Stimulated activated naive CD4-positive, alpha-beta T cell treated with Interleukin-2 at 50 U/mL for 16 hours (primary cell): ENCODE data around the gene ALX4.
A peak's percentile ranks its signal among the peaks of the same experiment; 100 is the strongest.

ENCODE experiments used
- DNase-seq: peaks from one replicate; lab custom pipeline; 2025; lab: John Stamatoyannopoulos, UW

Gene ALX4

DNA sequence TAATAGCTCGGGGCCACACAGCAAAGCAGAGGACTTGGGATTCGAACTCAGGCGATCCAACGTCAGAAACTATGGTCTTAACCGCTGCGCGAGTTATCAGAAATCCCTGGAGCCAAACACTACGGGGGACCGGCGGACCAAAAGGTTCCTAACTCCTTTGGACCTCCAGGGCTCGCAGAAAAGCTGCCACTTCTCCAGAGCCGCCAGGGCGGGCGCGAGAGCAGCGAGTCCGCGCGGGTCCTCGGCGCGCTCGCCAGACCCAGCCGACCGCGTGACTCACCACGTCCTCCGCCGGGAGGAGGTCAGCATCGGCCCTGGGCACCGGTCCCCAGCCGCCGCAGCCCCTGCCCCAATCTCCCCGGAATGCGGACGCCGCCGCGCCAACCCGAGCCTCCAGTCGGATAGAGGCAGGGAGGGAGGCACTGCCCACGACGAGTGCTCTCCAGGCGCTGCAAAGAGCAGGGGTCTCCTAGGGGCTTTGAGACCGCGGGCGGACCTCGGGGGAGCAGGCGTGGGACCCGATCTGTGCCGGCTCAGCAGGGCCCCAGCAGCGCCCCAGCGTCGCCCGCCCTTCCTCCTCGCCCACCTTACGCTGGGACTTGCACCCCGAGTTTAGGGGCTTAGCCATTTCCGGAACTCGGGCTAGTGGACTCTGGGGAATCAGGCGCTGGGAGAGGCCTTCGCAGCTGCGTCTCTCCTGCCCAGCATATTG lies 6.2 kb upstream of the ALX4 start:
- DNase-seq = no peak

DNA sequence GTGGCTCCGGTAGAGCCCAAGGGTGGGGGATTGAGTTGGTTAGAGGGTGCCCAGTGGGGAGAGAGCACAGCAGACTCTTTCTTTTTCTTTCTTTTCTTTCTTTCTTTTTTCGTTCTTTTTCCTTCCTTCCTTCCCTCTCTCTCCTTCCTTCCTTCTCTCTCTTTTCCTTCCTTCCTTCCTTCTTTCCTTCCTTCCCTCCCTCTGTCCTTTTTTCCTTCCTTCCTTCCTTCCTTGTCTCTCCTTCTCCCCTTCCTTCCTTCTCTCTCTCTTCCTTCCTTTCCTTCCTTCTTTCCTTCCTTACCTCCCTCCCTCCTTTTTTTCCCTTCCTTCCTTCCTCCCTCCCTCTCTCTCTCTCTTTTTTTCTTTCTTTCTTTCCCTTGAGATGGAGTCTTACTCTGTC lies 4.8 kb upstream of the ALX4 start:
- DNase-seq = no peak

GRCh38 chr11:44313761-44314489 lies 4.0 kb upstream of the ALX4 start:
- DNase-seq = no peak

DNA sequence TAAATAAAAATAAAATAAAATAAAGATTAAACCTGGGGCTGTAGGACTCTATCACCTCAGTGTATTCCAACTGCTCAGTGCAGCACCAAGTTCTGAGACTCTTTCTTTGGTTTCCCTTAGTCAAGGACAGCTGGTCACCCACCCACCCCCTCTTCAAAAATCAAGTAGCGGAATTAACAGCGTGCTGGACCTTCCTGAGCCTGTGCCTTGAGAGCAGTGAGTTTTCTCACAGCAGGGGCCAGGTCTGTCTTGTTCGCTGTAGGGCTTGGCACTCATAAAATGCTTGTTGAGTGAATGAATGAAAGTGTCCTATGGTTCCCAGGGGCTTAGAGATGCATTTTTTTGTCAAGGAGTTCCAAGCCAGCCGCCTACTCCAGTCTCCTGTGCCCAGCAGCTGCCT lies 2.9 kb upstream of the ALX4 start:
- DNase-seq = no peak

DNA sequence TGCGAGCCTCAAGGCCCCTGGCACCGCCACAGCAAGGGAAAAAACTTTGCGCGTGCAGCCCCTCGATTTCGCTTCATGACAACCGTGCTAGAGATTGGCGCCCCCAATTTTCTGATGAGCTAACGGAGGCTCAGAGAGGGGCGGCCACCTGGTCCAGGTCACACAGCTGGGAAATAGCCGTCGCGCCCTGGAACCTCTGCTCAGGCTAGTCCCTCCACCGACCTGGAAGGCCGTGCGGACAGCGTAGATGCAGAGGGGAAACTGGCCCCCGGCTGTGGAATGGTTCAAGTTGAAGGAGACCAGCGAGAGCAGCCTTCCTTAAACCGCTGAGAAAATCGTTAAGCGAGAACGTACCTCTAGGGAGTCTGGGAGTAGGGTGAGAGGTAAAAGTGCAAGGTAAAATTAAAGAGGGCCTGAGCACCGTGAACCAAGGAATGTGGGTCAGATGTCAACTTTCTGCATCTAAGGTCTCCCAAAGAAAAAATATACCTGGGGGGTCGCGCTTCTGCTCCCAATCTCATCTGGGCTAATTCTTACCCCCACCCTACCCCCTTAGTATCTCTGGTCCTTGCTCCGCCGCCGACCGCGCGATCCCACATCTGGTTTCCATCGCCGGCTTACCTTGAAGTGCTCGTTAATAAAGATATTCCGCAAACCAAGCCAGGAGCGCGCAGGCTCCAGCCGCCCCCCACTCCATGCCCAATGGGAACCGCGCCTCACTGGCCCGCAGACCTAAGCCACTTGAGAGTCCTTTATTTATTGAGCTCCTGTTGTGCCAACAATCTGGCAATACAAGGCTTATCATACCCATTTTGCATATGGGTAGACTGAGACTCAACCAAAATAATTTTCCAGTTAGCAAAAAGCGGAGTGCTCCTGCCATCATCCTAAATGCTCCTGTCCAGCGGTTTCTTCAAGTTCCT lies 1.7 kb upstream of the ALX4 start:
- no peak for DNase-seq

DNA sequence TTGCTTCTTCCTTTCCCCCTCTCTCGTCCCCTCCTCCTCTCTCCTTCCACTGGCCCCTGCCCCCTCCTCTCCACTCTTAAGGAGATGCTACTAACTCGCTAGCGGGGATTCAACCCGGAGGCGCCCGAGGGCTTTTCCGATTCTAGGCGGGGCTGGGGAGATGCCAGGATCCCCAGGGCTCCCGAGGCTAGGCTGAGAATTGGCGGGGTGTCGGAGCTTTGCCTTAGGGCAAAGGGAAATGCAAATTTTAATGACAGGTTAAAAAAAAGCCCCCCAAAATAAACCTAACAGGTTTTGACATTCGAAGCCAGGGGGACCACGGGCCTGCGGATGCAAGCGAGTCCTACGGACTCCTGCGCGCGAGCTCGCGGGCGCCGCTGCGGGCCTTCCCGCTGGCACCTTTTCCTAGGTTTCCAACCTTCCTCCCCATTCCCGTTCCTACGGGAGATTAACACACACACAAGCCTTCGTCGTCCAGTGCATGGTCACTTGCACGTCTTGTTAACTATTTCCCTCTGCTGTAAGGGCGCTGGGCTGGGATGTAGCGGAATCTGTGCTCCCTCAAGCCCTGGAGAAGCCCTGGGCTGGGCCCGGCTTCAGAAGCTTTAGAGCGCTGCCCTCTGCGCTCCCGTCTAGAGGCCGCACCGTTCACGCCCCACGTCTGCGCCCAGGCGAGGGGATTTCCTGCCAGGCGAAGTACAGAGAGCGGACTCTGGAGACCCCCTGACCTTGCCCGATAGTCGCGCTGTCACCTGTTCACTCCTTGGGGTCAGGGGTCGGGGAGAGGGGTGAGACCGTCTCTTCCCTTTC lies 729 bp upstream of the ALX4 start:
- DNase-seq = no peak

- DNase-seq = no peak
These were observed 195 bp upstream of the ALX4 start for GRCh38 chr11:44310206-44310462.

DNA sequence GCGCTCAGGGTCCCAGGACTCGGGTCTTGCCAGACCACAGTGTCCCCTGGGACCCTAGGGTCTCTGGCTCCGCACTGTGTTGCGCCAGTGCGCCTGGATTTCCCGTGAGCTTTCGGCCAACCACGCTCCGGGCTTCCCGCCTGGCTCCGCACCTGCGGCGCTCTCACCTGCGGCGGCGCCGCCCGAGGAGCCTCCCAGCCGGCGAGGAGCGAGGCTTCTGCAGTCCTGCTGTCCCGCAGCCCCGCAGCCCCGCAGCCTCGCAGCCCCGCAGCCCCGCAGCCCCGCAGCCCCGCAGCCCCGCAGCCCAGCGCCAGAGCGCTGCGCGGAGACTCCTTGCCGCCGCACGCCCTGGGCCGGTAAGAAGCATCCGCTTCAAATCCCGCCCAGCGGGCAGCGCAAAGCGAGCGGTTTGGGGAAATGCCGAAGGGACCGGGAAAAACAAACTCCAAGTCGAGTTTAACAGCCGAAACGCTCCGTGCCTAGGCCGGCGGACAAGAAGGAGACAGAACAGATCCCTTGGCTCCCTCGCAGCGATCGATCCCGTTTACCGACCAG lies 939 bp downstream of the ALX4 start:
- DNase-seq = no peak

DNA sequence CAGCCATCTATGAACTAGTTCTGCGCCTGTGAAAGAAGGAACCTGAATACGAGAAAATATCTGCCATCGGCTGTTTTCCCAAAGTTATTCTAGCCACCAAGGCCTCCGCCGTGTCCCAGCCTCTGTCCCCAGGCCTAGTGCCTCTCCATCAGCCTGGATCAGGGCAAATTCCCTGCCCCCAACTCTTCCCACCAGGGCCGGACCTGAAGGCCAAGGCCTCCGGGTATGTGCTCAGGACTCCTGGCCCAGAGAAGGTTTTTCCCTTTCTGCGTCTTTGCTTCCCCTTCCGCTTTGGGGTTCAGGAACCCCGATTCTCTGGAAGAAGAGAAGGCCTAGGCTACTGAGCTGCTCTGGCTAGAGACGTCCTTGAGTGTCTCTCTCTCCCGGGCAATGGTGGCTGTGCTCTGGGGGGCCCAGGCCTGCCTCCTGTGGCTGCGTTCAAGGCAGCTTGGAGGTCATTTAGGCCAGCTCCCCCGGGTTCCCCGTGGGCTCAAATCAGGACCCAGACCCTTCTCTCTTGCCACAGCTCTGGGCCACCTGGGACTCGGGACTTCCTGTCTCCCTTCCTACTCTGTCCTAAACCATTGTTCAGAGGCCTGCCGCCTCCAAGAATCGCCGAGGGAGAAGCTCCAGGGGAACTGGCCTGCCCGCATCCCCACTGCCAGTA lies 1.6 kb downstream of the ALX4 start:
- DNase-seq = no peak

- no peak for DNase-seq
These were observed 2.4 kb downstream of the ALX4 start for GRCh38 chr11:44307340-44308099.

DNA sequence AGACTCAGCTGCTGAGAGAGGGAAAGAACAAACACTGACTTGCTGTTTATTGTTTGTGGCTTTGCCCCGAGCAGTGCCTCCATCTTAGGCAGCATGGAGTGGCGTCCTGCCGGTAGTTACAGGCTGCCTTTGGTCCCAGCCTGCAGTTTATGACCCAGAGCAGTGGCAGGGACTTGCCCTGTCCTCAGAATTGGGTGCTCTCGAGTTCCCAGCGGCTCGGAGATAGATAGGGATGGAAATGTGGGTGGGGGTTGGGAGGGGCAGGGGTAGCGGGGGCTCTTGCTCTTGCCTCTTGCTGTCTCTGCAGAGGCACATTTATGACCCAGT lies 3.1 kb downstream of the ALX4 start:
- no peak for DNase-seq

DNA sequence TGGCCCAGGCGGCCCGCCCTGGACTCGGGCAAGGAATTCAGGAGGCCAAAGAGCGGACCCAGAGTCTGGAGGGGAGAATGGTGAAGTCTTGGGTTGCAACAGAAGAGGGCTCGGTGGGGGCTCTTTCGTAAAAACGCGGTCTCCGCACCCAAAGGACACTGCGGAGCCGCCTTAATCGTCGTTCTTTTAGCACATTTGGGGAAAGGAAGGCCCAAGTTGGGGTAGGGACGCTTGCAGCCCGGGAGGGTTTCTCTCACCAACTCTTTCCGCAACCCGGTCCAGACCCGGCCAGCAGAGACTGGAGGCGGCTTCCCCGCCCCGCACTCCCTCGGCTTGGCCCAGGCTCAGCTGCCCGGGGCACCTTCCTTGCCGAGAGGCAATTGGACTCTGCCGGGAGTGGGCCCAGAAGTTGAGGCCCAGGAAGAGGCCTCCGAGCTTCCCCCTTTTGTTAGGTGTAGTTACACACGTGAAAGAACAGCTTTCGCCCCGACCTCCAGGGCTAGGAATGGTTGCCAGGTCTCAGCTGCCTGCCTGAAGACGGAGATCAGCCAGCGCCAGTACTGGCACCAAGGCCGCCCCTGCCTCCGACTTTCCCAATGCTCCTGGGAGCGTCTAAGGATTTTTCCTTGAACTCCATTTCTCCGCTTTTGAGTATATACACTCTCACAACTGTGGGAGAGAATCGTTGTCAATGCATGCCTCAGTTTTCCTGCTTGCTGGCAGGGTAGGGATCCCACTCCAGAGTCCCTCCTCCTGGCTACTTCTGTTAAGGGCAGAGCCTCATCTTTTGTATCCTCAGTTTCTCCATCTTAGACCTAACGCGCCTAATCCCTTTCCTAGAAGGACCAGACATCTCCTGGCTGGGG lies 3.7 kb downstream of the ALX4 start:
- no peak for DNase-seq

DNA sequence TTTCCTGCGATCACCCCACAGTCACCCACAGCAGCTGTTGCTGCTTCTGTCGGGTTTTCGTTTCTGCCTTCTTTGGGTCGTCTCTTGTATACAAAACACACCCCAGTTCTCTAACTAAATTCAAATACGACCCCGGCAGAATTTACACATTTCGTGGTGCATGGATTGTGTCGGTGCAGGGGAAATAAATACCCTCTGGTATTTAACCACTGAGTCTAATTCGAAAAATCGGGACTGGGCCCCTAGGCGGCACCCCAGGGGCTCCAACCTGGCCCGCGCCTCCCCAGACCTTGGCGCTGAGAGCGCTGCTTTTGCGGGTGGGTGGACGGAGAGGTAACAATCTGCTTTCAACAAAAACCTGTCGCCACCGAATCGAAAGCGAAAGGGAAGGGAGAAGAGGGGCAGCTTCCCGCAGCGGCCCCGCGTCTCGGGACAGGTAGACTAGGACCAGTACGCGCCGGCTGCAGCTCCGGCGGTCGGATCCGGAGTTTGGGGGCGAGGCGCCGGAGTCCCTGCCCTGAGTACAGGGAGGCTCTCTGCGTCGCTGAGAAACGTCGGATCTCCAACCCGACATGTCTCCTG lies 4.4 kb downstream of the ALX4 start:
- DNase-seq = peak; percentile 9

DNA sequence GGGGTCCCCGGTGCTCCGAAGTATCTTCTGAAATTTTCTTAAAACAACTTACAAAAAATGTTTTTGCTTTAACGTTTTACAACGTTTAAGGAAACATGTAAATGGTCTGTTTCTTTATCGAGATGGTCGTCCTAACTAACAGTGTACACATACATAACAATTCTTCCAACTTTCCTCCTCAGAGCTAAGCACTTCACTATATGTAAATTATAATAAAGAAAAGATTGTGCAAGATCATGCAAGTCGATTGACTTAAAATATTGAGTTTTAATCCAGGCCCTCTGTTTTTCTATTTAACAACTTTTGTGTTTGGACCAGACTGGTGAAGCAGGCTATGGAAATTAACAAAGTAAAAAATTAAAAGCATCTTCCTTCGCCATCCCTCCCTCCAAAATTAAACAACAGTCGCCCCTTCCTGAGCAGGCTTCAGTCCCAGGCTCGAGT lies 4.9 kb downstream of the ALX4 start:
- DNase-seq = no peak

GRCh38 chr11:44304091-44305025 lies 5.6 kb downstream of the ALX4 start:
- DNase-seq = no peak

- no peak for DNase-seq
These were observed 6.5 kb downstream of the ALX4 start for GRCh38 chr11:44303401-44303938.

GRCh38 chr11:44301564-44302271 lies 8.2 kb downstream of the ALX4 start:
- DNase-seq = no peak
